Panc1 (cell line): ENCODE results near the gene NHS.

Experiments used
- CTCF ChIP-seq: fragments of 450-650 bp; IDR thresholded peaks from 2 replicates; pipeline ENCODE4 v1.5.1; 2017; ENCODE audit warnings: mild to moderate bottlenecking
- POLR2AphosphoS5 ChIP-seq: IDR thresholded peaks from 2 replicates; pipeline ENCODE4 v1.6.1; 2012; ENCODE audit warnings: mild to moderate bottlenecking, low read depth, low read length, moderate library complexity
- TCF7L2 ChIP-seq: IDR thresholded peaks from 2 replicates; pipeline ENCODE4 v1.6.1; 2011; ENCODE audit warnings: mild to moderate bottlenecking, low read depth, low read length, inconsistent platforms

DNA sequence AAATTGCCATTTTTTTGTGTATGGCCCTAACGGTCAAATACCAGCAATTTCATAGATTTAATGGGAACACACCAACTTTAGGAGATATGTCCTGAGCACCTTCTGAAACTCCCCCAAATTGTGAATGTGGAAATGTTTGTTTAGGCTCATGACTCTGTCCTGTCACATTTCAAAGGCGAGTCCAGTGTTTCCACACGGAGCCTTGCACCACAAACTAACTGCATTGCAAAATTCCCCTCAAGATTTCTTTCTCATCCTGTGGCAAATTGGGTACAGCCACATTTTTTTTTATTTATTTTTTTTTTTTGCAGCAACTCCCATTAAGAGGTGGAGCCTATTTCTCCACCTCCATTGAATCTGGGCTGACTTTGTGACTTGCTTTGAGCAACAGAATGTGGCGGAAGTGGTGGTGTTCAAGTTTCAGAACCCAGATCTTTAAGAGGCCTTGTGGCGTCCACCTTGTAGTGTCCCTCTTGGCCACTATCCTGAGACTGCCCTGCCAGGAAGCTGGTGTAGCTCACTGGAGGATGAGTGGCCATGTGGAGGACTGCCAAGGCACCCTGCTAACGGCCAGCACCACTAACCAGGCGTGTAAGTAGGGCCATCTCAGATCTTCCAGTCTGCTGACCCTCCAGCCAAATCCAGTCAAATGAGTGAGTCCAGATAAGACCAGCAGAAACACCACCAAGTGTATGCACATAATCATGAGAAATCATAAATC is 189.8 kb downstream of the NHS start:
- TF ChIP-seq CTCF = no peak
- TF ChIP-seq TCF7L2 = no peak
- no peak for TF ChIP-seq POLR2AphosphoS5
